H1 (cell line): ENCODE measurements around the gene PRRT1B. TPM values are rescaled to one million over a fixed set of nuclear protein-coding genes. Genes with fewer than 3 reads are reported as not detected.

Source experiments
- SIN3A ChIP-seq, 2 experiments: IDR thresholded peaks in 1 of 2; conservative IDR thresholded peaks in 1 of 2; 2 replicates each; pipeline ENCODE4 v1.6.1; 2011 to 2012; ENCODE audit warnings: low read length in 2 of 2, improper control_type of control experiment in 1 of 2, low read depth in 1 of 2, mild to moderate bottlenecking in 1 of 2
- polyA plus RNA-seq, 7 experiments: library from polyadenylated mRNA; depleted of rRNA in 3 of 7; stranded (reverse) in 5 of 7; unstranded in 2 of 7; fragments of >200 nt in 5 of 7; fragments of 200-250 nt in 2 of 7; gene quantifications; 1 replicate in 5 of 7; 2 replicates in 1 of 7; 4 replicates in 1 of 7; pipeline versions ENCODE4 v1.2.1 to v1.2.3, GENCODE V29; 2011 to 2013; ENCODE audit warnings: missing spikeins in 2 of 7, mixed read lengths in 2 of 7
- total RNA-seq: library from RNA; stranded (reverse); fragmentation: NEBNext Ultra II Directional; extraction: Animal tissue kit (Norgen Biotek cat#: 25700); gene quantifications from 2 replicates; pipeline ENCODE4 v1.2.1, GENCODE V29; 2021

The PRRT1B gene
- total and polyA plus RNA-seq, 2 of the 8 experiments (the other 6 are each of a cell fraction or from before 2014, with no cell fraction given) = 0.30 to 1.2 TPM

DNA sequence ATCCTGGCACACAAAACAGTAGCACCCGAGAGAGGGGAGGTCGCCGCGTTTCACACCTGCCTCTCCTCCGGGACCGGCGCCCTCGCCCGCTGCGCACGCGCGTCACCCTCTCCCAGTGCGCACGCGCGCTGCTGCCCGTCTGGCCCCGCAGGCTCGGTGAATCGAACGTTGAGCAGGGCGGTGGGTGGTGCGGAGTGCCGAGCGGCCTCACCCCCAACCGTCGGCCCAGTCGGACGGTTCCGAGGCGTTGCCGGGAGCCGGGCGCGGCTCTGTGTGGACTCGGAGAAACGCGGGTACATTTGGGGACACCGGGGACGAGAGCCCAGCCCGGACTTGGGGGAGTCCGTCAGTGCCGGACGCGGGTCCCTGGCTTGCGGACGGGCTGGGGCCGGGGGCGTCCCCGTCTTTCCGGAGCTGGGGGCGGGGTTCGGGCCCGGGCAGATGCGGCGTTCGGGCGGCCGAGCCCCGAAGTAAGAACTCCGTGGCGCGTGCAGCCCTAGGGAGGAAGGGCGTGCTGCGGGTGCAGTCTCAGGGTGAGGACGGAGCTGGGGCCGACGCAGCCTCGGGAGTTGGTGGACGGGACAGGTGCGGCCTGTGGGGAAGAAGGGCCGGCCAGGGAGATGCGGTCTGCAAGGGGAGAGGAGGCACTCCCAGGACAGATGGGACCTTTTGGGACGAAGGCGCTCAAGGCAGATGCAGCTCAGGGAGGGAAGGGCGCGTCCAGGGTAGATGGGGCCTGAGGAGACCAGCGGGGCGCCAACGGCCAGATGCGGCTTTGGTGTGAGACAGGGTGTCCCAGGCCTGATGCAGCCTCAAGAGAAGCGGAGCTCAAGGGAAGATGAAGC lies 42.3 kb upstream of the PRRT1B start, which contains the start of gene POMT1 (continued):
- peak; percentile 66 to 73; a peak in 1 of 4 replicates for TF ChIP-seq SIN3A (conservative IDR thresholded peaks at IDR 0.05 in 1 of 2, IDR thresholded peaks at IDR 0.05 in 1 of 2; ENCODE audit: low read depth in 1 of 2, low read length in 2 of 2)
- TF ChIP-seq, all 59 proteins: peak for 17
